Measurements from ENCODE around the gene CBFB.
A peak's percentile ranks its signal among the peaks of the same experiment; 100 is the strongest.
"Not testable (repeated sequence)": the region's sequence is repeated elsewhere in the genome, so short reads cannot be mapped to it uniquely, and the experiment has no call there.

Gene CBFB

DNA sequence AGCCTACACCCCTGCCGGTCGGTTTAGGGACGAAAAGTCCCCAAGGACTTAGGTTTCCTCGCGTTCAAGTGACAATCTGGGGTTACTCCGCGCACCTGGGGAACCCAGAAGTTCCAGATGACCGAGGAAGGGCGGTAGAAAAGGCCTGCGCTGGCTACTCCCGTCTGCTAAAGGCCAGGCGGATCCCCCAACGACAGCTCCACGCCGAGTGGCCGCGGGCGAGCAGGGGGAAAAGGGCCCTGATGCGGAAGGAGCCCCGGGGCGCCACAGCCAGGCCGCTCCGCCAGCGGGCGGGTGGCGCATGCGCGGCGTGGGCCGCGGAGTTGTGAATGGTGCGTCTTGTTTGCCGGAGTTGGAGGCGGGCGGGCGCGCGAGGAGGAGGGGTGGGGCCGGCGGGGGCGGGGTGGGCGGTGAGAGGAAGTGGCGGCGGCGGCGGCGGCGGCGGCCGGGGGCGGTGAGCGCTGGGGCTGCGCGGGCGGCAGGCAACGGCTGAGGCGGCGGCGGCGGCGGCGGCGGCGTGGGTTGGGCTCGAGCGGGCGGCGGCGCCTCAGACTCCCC is at the start of gene CBFB:
TSS of gene CBFB (plus strand) at position 454 of the 558 bp plus-strand sequence. CDS start 259 bp downstream, outside the sequence.
- DNase-seq = peak; percentile 97

DNA sequence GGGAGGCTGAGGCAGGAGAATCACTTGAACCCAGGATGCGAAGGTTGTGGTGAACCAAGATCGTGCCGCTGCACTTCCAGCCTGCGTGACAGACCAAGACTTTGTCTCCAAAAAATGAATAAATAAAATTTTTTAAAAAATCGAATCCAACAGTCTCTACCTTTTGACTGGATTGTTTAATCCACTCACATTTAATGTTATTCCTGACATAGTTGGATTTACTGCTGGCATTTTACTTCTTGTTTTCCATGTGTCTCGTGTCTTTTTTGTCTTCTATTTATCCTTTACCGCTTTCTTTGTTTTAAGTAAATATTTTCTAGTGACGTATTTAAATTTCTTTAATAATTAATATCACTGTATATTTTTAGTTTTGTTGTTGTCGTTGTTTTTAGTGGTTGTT is 45.9 kb upstream of the CBFB start:
- DNase-seq = no peak

DNA sequence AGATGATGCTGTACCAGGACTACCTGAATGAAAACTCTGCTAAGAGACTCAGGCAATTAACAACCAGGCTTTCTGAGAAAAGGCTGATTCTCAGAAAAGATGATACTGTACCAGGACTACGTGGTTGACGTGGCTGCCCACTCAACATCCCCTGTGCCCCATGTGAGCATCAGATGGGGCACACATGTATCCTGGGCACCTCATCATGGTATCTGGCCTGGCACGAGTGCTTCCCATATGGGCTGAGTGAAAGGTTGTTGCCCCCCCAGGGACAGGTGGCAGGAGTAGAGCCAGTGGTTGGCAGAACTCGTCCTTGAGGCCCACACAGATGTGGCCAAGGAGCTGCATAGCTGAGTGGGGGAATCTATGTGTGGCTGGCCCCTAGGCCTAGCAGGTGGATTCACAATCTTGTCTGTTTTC is 44.0 kb upstream of the CBFB start:
- DNase-seq = peak; percentile 91

DNA sequence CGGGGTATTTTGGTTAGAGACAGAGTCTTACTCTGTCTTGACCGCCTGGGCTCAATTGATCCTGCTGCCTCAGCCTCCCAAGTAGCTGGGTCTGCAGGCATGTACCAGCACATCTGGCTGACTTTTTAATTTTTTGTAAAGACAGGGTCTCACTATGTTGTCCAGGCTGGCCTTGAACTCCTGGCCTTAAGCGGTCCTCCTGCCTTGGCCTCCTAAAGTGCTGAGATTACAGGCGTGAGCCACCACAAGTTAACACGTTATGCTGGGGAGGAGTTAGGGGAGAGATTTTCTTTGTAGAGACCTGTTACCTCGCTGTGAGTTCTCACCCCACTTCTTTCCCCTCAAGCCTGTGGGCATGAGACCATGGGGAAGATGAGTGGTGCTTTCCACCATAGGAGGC is 42.4 kb upstream of the CBFB start:
- DNase-seq = no peak

DNA sequence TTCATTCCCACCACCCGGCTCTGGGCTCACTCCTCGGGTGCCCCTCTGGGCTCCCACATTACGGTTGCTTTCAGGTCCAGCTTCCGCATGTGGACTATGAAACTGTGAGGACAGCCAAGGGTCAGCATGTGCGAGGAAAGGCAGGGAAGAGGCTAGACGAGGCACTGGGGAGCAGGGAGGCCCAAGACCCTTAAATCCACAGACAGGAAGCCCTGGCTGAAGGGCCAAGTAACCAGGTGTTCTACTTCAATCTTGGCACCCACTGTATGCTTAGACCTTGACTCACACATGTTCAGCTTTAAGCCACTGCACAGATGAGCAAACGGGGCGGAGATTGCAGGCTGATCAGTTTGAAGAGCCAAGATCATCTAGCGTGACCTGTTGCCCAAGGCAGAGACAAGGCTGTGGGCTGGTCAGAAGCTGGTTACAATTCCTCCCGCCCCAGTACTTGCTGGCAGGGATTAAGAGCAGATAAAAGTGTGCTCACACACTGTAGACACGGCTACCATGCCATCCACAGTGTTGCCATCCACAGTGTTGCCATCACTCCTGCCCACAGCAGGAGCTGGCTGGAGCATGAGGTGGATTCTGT is 40.7 kb upstream of the CBFB start, which contains the start of gene CES4A:
TSS of gene CES4A (plus strand) at position 393 of the 592 bp plus-strand sequence. CDS start at position 577, 184 bp downstream.
- no peak for DNase-seq

DNA sequence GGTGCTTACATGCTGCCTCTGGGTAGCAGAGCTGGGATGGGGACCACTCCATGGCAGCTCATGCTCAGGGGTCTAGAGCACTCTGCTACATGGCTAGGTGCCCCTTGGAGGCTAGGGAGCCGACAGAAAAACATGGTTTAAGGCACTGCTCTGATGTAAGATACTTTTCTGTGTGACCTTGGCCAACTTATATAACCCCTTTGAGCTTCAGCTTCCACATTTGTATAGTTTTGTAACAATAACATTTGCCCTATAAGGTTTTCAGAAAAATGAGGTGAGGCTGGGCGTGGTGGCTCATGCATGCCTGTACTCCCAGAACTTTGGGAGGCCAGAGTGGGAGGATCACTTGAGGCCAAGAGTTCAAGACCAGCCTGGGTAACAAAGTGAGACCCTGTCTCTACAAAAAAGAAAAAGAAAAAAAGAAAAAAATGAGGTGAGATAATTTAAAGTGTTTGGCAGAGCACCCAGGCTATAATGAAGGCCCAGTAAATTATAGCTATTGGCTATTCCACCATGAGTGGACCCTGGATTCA is 37.3 kb upstream of the CBFB start:
- DNase-seq = no peak

DNA sequence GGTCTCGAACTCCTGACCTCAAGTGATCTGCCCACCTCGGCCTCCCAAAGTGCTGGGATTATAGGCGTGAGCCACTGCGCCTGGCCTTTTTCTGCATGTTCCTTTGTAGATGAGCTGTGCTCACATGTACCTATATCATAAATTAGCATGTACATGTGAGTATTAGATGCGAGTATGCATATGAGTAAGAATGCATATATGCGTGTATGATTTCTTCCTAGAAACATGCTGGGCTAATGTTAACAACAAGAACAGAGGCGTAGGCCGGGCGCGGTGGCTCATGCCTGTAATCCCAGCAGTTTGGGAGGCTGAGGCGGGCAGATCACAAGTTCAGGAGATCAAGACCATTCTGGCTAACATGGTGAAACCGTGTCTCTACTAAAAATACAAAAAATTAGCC is 35.4 kb upstream of the CBFB start:
- not testable (repeated sequence) for DNase-seq

DNA sequence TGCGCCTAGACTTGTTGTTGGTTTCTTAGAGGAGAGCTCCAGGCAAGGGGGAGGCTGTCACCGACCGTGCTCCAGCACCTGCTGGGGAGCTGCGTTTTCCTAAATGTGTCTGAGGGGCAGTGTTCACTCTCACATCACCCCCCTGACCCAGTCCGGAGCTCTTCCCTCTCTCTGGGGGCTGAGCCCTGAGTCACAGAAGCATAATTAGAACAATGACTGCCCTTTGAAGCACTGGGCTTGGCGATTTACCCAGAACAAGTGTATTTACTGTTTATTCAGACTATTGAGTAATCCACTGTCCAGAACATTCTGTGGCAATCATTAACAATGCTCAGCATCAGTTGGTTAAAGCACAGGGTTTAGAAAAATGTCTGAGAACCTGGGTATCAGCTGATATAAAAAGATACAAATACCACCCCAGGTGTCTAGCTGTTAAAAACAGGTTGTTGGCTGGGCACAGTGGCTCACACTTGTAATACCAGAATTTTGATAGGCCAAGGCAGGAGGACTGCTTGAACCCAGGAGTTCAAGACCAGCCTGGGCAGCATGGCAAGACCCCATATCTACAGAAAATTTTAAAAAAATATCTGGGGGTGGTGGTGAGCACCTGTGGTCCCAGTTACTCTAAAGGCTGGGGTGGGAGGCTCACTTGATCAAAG is 32.5 kb upstream of the CBFB start:
- DNase-seq = no peak

DNA sequence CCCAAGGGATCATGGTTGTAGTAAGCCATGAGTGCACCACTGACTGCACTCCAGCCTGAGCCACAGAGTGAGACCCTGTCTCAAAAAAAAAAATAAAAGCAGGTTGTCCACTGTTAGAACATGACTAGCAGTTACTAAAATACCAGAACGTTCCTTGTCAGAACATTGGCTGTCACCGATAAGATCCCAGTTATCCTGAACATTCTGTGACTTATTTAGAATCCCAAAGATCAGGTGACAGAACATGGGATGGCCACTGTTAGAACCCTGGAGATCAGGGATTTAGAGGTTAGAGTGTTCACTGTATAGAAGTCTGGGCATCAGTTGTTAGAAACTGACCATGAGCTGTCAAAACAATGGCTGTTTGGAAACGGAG is 32.0 kb upstream of the CBFB start:
- no peak for DNase-seq

DNA sequence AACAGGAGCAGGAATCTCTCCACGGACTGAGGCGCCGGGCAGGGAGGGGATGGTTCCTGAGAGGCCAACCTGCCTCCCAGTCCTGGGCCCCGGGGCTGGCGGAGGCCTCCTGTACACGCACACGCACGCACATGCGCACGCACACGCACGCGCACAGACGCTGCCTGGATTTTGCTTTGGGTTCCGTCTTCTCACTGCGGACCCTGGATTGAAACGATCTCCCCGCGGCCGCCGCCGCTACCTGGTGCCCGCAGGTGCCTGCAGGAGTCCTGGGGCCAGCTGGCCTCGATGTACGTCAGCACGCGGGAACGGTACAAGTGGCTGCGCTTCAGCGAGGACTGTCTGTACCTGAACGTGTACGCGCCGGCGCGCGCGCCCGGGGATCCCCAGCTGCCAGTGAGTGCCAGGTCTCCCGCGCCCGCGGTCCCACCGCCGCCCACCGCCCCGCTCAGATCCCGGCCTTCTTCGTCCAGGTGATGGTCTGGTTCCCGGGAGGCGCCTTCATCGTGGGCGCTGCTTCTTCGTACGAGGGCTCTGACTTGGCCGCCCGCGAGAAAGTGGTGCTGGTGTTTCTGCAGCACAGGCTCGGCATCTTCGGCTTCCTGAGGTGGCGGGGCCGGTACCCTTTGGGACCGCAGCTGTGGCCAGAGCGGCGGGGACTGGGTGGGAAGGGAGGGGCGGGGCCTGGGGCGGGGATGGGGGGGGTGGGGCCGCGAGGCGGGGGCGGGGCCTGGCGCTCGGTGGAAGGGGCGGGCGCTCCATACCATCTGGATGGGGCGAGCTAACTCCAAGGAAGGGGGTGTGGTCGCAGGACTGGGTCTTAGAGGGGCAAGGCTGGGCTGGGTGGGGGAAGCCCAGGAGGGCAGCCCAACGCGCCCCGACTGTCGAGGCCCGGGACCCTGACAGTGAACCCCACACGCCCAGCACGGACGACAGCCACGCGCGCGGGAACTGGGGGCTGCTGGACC is 28.3 kb upstream of the CBFB start:
- DNase-seq = peak; percentile 64

DNA sequence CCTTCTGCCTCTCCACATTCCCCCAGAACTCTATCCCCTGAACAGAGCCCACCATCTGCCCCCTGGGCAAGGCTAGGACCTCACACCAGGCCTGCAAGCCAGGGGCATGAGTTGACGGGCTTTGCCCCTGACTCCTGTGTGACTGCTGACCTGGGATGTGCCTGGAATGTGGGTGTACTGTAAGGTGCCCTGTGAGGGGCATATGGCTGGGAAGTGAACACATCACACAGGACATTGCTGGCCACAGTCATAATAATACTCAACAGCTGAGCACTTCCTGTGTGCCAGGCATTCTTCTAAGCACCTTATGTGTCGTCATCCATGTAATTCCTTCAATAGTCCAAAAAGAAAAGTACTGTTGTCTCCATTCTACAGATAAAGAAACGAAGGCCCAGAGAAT is 27.2 kb upstream of the CBFB start:
- DNase-seq = no peak

DNA sequence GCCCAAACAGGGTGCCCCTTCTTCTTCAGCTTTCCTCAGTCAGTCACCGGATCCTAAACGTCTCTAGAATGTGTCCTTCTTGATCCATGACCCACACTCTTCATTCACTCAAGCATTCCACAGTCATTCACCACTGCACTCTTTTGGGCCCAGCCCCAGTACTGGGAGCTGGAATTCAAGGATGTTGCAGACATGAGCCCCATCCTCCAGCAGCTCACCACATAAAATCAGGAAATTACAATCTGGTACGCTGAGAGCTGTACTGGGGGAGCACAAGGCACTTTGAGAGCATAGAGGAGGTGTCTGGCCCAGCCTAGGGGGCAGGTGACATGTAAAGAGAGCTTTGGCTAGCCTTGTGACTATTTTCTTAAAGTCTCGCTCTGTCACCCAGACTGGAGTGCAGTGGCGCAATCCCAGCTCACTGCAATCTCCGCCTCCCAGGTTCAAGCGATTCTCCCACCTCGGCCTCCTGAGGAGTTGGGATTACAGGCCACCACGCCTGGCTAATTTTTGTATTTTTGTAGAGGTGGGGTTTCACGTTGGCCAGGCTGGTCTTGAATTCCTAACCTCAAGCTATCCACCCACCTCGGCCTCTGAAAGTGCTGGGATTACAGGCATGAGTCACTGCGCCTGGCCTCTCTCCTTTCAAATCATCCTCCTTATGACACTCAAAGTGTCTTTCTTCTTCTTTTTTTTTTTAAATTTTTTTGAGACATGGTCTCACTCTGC is 21.9 kb upstream of the CBFB start:
- no peak for DNase-seq

DNA sequence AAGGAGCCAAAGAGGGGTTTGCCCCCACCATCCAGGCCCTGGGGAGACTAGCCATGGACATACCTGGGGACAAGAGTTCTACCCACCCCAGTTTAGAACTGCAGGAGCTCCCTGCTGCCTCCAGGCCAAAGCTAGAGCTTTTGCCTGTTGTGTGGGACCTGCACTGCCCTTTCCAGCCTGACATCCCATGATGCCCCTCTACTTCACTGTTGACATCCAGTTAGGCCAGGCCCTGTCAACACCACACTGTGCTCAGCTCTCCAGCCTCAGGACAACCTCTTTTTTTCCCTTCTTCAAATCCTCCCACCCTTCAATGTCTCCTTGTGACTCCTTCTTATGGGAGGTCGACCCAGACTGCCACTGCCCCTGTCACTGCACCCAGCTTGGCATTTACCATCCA is 19.8 kb upstream of the CBFB start:
- DNase-seq = no peak

DNA sequence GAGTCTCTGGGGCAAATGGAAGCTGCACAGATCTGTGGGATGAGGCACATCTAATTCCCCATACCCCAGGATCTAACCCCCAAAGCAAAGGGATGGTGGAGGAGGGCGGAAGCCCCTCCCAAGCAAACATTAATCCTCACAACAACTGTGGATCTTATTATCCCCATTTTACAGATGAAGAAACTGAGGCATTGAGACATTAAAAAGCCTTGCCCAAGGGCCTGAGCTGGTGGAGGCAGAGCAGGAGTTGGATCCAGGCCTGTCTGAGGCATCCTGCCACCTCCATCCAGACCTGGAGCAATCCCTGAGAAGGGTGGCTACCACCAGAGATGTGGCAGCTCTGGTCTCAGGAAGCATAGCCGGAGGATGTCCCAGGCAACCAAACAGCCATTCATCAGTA is 17.7 kb upstream of the CBFB start:
- DNase-seq = no peak

DNA sequence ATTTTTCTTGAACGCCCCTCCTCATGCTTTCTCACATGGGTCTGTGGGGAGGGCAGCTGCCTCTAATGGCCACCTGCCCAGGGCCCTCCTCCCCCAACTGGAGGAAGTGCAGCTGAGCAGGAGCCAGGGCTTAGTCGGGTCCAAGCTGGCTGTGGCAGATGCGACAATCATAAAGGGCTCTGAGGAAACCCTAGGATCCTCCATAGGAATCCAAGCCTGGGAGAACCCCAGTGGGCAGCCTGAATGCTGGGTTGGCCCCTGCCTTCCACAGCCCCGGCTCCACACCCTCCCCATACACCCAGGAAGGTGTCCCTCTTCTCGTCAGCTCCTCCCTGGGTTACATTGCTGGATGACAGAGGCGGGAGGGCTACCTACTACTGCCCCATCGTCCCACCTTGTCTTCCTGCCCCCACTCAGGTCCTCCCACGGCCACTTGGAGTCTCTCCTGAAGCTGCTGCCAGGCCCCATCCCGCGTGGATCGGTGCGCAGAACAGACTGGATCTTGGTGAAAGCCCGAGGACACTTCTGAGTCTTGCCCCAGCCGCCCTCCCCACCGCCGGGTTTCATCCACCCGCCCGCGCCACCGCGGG is 15.6 kb upstream of the CBFB start:
- no peak for DNase-seq

DNA sequence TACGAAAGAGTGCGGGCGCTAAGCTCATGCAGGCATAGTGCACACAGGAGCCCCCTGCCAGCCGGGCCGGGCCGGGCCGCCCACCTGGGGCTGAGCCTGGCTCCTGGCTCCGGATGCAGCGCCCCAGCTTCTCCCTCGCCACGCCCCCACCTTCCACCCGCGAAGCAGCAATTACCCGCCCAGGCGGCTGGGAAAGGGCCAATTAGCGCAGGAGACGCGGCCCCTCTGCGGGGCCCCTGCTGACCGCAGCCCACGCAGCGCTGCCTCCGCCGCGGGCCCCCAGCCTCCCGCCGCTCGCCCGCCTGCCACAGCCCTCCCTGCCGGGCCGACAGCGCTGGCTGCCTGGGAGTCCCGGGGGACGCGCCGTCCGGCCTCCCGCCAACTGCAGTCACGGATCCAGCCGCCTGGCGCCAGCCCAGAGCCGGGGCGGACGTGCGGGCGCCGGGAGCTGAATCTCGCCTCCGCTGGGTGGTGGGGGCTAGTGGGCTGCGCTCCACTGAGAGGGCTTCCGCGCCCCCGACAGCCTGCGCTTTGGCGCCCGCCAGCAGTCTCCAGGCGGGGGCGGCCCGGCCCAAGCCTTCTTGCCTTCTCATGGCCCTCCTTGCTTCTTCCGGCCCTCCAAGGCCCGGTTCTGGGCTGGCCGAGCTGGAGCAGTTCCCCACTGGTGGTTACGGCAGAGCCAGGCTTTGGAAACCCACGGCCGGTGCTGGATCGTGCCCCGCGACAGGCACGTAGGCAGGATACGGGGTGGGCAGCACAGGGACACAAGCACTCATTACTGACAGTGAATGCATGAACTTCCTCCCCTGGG is 14.9 kb upstream of the CBFB start:
- peak; percentile 85 for DNase-seq

DNA sequence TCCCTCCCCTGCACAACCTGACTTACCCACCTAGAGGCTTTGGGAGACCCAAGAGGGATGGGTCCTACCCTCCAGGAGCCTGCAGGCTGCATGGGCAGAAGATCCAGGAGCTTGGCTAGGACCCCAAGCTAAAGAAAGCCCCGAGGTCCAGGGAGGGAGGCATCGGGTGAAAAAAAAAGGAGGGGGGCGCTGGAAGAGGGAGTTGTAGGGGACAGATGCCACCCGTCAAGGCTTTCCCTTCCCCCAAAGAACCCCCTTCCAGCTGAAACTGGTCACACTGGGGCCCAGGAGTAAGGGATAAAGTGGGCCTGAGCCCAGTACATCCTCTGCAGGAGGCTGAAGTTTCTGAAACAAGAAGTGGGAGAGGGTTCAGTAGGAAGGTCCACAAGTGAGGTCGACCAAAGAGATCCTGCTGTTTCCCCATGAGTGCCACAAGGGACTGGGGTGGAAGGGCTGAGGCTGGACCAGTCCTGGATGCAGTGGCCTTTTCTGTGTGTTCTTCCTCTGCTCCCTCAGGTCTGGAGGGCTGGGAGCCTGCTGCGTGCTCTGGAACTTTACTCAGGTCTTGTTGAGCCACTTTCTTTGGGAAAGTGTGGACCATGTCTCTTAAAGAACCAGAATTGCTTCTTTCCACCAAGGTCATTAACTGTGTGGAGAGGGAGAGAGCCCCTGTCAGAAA is 14.2 kb upstream of the CBFB start:
- DNase-seq = no peak

DNA sequence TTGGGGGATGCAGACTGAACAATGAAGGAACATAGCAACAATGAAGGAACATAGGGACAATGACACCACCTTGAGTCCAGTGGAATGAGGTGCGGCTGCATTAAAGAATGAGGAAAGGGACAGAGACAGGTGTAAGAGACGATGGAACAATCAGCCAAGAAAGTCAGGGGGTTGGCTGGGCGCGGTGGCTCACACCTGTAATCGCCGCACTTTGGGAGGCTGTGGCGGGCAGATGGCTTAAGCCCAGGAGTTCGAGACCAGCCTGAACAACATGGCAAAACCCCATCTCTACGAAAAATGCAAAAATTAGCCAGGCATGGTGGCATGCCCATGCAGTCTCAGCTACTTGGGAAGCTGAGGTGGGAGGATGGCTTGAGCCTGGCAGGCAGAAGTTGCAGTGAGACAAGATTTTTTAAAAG is 13.6 kb upstream of the CBFB start:
- no peak for DNase-seq

DNA sequence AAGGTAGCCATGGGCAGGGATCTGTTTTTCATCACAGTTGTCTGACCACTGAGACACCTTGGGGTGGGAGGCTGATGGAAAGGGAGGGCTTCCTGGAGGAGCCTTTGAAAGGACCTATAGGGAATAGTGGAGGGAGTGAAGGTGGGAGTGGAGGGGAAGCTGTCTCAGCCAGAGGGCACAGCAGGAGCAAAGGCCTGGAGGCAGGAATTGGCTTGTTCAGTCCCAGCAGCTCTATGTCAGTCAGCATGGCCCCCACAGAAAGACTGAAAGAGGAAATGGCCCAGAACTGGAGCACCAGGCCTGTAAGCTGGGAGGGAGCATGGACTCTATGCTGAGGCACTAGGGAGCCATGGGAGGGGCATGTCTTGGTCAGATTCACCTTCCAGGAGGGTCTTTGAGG is 12.8 kb upstream of the CBFB start:
- DNase-seq = no peak

DNA sequence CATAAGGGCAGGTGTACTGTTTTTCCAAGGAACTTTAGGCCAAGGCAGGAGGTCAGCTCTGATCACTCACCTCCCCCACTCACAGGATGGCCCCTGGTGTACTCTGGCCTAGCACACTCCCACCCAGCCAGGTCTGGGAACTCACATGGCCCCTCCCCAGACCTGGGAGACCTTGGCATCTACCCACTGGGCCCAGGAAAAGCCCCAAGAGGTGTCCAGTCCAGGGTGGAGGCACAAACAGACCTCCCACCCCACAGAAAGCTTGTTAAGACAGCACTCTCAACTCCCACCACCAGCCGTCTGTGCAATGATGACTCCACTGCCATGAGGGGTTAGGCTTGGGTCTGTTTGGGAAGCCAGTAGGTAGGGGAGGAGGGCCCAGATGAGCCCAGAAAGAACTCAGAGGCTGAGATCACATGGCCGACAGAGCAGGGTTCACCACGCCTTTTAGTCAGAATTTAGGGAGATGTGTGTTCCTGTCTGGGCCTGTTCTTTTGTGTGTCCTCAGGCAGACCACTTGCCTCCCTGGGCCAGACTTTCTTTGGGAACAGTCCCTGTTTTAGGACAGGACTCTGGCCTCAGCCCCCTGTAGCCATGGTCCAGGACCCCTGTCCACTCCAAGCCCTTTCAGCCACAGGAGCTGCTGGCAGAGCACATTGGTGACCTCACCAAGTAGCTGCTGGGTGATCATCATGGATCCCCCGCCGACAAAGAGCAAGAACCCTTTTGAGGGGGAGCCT is 12.1 kb upstream of the CBFB start:
- DNase-seq = no peak
